Testis (tissue), 3 donors: Measurements from ENCODE around the gene UBE2D3. TPM values are rescaled to one million over a fixed set of nuclear protein-coding genes. Genes with fewer than 3 reads are reported as not detected.
"Not testable (repeated sequence)": the region's sequence is repeated elsewhere in the genome, so short reads cannot be mapped to it uniquely, and the experiment has no call there.

Experiments used
- DNase-seq: peaks from one replicate; pipeline ENCODE4 v3.0.0-alpha.2; 2019
- H3K27ac ChIP-seq, 2 donors: fragments of 200-600 bp; sonication (generic); one replicate each; pipeline ENCODE4 v1.5.1; 2019
- H3K27me3 ChIP-seq: fragments of 200-600 bp; sonication (generic); one replicate; pipeline ENCODE4 v1.5.1; 2019
- H3K36me3 ChIP-seq: fragments of 200-600 bp; sonication (generic); one replicate; pipeline ENCODE4 v1.5.1; 2017; ENCODE audit warnings: low read depth; ENCODE audit errors: missing control alignments
- H3K4me1 ChIP-seq: fragments of 200-600 bp; sonication (generic); one replicate; pipeline ENCODE4 v1.5.1; 2019
- H3K4me3 ChIP-seq, 2 donors: fragments of 200-600 bp; sonication (generic); one replicate each; pipeline ENCODE4 v1.5.1; 2017 to 2019
- H3K9me3 ChIP-seq: fragments of 200-600 bp; sonication (generic); one replicate; pipeline ENCODE4 v1.5.1; 2017
- CTCF ChIP-seq, 3 experiments: fragments of 450-650 bp in 2 of 3; fragments of 200-600 bp in 1 of 3; sonication (generic) in 1 of 3; IDR thresholded peaks; one replicate each; pipeline ENCODE4 v1.5.1; 2016 to 2019; ENCODE audit warnings: antibody characterized with exemption in 3 of 3, mild to moderate bottlenecking in 2 of 3, moderate library complexity in 1 of 3
- POLR2A ChIP-seq: fragments of 450-650 bp; IDR thresholded peaks from one replicate; pipeline ENCODE4 v1.6.1; 2017; ENCODE audit warnings: antibody characterized with exemption, mild to moderate bottlenecking, moderate library complexity
- WGBS, 2 donors: methylation state at CpG; one replicate each; pipeline ENCODE4 v1.1.5; 2018; 5-methylcytosine and 5-hydroxymethylcytosine counted together
- intact Hi-C: fragments of 100-400 bp; cut with DNase I; formaldehyde crosslinking; loops from one replicate; pipeline ENCODE4 v1.15.1; 2023; ENCODE audit warnings: low total_unique reads
- polyA plus RNA-seq: library from polyadenylated mRNA; stranded (reverse); fragments of 350-450 nt; fragmentation: Illumina TruSeq; extraction: RNeasy Lipid Tissue Mini Kit (QIAGEN cat#74804); gene quantifications from one replicate; pipeline ENCODE4 v1.2.3, GENCODE V29; 2014; ENCODE audit warnings: low read depth, low replicate concordance; ENCODE audit not compliant: insufficient read depth
- total RNA-seq, 2 donors: library from RNA; depleted of rRNA; stranded (reverse); fragments of >200 nt; gene quantifications; one replicate each; pipeline ENCODE4 v1.2.3, GENCODE V29; 2016

UBE2D3 gene
- total and polyA plus RNA-seq, 3 donors from 2014 or later = 286 to 363 (median 357) TPM

DNA sequence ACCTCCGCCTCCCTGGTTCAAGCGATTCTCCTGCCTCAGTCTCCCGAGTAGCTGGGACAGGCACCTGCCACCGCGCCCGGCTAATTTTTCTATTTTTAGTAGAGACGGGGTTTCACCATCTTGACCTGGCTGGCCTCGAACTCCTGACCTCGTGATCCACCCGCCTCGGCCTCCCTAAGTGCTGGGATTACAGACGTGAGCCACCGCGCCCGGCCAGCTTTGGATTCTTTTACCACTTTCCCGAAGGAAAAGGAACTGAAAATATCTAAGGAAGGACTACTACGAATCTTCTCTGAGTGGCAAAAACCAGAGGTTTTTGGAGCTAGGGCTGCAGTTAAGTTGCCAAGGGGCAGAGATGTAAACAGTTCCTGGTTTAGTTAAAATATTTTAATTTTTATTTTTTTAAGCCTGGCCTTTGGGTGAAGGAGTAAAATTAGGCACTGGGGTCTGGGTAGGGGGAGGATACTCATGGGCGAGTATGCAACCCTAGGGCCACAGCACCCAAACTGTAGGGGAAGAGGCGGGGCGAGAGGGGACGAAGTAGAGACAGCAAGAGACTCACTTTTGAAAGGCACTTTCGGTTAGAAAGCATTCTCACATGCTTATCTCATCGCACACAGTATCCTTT lies 40.9 kb upstream of the UBE2D3 start:
- H3K4me3 ChIP-seq = peak overlapping the region; percentile 68 to 85
- no peaks in the 10 kb centered on the region for H3K36me3 ChIP-seq
- no peaks in the 10 kb centered on the region for H3K27me3 ChIP-seq
- intact Hi-C loops = loop anchor here (5.0 kb wide), 1 partner anchor 41 kb away; the partner anchor contains the start of gene UBE2D3
- H3K9me3 ChIP-seq = no peaks in the 10 kb centered on the region
- TF ChIP-seq CTCF (IDR thresholded peaks at IDR 0.05) = no peak
- TF ChIP-seq POLR2A = no peak
- peak; percentile 28 for DNase-seq
- no peaks in the 10 kb centered on the region for H3K4me1 ChIP-seq
- peak overlapping the region; percentile 98 for H3K27ac ChIP-seq
- WGBS, 2 donors = 5 to 17% methylated on average over 22 to 23 of the region's 23 CpGs

- no peak for TF ChIP-seq CTCF (IDR thresholded peaks at IDR 0.05)
- TF ChIP-seq POLR2A = no peak
- no peaks in the 10 kb centered on the region for H3K4me1 ChIP-seq
- H3K9me3 ChIP-seq = no peaks in the 10 kb centered on the region
- 55 to 68% methylated on average over 12 of the region's 12 CpGs for WGBS, 2 donors
- DNase-seq = no peak
- no peaks in the 10 kb centered on the region for H3K27me3 ChIP-seq
- H3K36me3 ChIP-seq = no peaks in the 10 kb centered on the region
- peak overlapping the region; percentile 68 to 85 for H3K4me3 ChIP-seq
- peak overlapping the region; percentile 98 for H3K27ac ChIP-seq
- intact Hi-C loops = loop anchor here (5.0 kb wide), 1 partner anchor 40 kb away; the partner anchor contains the start of gene UBE2D3
Observed at GRCh38 chr4:102867278-102868152, 40.2 kb upstream of the UBE2D3 start.

DNA sequence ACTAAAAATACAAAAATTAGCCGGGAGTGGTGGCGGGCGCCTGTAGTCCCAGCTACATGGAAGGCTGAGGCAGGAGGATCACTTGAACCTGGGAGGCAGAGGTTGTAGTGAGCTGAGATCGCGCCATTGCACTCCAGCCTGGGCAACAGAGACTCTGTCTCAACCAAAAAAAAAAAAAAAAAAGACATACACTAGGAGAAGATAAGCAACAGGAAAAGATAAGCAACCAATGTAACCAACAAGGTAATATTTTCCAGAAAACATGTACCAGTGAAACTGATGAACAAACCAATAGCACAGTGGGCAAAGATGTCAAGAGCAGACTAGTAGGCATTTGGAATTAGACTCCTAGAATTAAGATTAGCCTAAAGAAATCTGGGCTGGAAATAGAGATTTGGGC lies 38.0 kb upstream of the UBE2D3 start:
- 97 to 100% methylated on average over 5 of the region's 5 CpGs for WGBS, 2 donors
- not testable (repeated sequence) for DNase-seq

DNA sequence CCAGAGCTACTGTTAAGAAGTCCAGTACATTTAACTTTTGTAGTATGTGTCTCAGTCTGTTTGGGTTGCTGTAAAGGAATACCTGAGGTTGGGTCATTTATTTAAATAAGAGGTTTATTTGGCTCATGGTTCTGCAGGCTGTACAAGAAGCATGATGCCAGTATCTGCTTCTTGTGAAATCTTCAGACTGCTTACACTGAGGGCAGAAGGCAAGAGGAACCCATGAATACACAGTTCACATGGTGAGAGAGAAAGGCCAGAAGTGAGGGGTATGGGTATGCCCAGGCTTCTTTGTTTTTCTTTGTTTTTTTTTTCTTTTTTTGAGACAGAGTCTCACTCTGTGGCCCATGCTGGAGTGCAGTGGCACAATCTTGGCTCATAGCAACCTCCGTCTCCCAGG lies 35.4 kb upstream of the UBE2D3 start:
- no peaks in the 10 kb centered on the region for H3K4me1 ChIP-seq
- intact Hi-C loops = no loop called here
- WGBS, 2 donors = 89 to 97% methylated on average over 1 of the region's 1 CpG

More for the DNA sequence above, 38.0 kb upstream of the UBE2D3 start:
- not testable (repeated sequence) for H3K27me3 ChIP-seq, H3K36me3 ChIP-seq, H3K27ac ChIP-seq, H3K4me1 ChIP-seq, H3K9me3 ChIP-seq, H3K4me3 ChIP-seq
- intact Hi-C loops = loop anchor here (5.0 kb wide), 1 partner anchor 38 kb away; the partner anchor contains the start of gene UBE2D3

More for the DNA sequence above, 35.4 kb upstream of the UBE2D3 start:
- H3K27me3 ChIP-seq = no peaks in the 10 kb centered on the region
- H3K36me3 ChIP-seq = no peaks in the 10 kb centered on the region
- no peak for DNase-seq
- no peak overlapping the region for H3K27ac ChIP-seq
- TF ChIP-seq CTCF (IDR thresholded peaks at IDR 0.05) = no peak
- TF ChIP-seq POLR2A = no peak
- no peaks in the 10 kb centered on the region for H3K9me3 ChIP-seq
- H3K4me3 ChIP-seq = no peak overlapping the region
